ENCODE data around the gene FLRT2. TPM values are rescaled to one million over a fixed set of nuclear protein-coding genes. Genes with fewer than 3 reads are reported as not detected.

FLRT2 gene
- polyA plus RNA-seq, 6 donors from 2014 or later = not detected

DNA sequence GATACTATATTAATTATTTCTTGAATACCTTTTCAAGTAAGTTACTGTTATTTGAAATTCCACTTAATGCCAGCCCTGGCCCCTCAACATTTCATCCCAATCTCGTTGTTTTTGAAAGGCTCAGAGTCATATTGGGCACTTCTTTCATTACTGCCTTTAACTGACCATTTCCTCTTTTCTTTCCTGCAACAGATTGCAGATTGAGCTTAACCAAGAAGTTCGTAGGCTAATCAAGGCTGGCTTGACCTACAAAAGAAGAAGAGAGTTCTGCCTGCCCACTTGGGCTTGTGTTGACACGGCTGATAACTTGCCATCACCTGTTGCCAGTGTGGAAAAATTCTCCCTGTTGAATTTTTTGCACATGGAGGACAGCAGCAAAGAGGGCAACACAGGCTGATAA, 91.0 kb downstream of the FLRT2 start:
- H3K4me3 Mint-ChIP-seq = no peak overlapping the region
- peaks cover 0 to 5% (median 0%) of the 10 kb centered on the region in 7 donors for H3K9me3 Mint-ChIP-seq
- DNase-seq = no peak
- H3K4me1 Mint-ChIP-seq = no peaks in the 10 kb centered on the region
- H3K27me3 Mint-ChIP-seq = no peaks in the 10 kb centered on the region
- no peak for ATAC-seq (ENCODE audit: low read depth in 2 of 2)
- H3K36me3 Mint-ChIP-seq = no peaks in the 10 kb centered on the region
- H3K27ac Mint-ChIP-seq = no peak overlapping the region

DNA sequence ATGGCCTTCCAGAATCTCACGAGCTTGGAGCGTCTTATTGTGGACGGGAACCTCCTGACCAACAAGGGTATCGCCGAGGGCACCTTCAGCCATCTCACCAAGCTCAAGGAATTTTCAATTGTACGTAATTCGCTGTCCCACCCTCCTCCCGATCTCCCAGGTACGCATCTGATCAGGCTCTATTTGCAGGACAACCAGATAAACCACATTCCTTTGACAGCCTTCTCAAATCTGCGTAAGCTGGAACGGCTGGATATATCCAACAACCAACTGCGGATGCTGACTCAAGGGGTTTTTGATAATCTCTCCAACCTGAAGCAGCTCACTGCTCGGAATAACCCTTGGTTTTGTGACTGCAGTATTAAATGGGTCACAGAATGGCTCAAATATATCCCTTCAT, 92.2 kb downstream of the FLRT2 start:
- H3K27me3 Mint-ChIP-seq = no peaks in the 10 kb centered on the region
- no peak overlapping the region for H3K4me3 Mint-ChIP-seq
- ATAC-seq (ENCODE audit: low read depth in 2 of 2) (no peak), DNase-seq (no peak)
- H3K4me1 Mint-ChIP-seq = no peaks in the 10 kb centered on the region
- H3K27ac Mint-ChIP-seq = no peak overlapping the region
- no peaks in the 10 kb centered on the region for H3K36me3 Mint-ChIP-seq
- peaks cover 0 to 5% (median 0%) of the 10 kb centered on the region in 7 donors for H3K9me3 Mint-ChIP-seq

DNA sequence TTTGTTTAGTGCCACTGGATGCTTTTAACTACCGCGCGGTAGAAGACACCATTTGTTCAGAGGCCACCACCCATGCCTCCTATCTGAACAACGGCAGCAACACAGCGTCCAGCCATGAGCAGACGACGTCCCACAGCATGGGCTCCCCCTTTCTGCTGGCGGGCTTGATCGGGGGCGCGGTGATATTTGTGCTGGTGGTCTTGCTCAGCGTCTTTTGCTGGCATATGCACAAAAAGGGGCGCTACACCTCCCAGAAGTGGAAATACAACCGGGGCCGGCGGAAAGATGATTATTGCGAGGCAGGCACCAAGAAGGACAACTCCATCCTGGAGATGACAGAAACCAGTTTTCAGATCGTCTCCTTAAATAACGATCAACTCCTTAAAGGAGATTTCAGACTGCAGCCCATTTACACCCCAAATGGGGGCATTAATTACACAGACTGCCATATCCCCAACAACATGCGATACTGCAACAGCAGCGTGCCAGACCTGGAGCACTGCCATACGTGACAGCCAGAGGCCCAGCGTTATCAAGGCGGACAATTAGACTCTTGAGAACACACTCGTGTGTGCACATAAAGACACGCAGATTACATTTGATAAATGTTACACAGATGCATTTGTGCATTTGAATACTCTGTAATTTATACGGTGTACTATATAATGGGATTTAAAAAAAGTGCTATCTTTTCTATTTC, 93.2 kb downstream of the FLRT2 start:
- peaks cover 0 to 5% (median 0%) of the 10 kb centered on the region in 7 donors for H3K9me3 Mint-ChIP-seq
- no peaks in the 10 kb centered on the region for H3K36me3 Mint-ChIP-seq
- no peaks in the 10 kb centered on the region for H3K4me1 Mint-ChIP-seq
- no peak overlapping the region for H3K27ac Mint-ChIP-seq
- no peaks in the 10 kb centered on the region for H3K27me3 Mint-ChIP-seq
- no peak for DNase-seq
- no peak overlapping the region for H3K4me3 Mint-ChIP-seq
- ATAC-seq (ENCODE audit: low read depth in 2 of 2) = no peak

DNA sequence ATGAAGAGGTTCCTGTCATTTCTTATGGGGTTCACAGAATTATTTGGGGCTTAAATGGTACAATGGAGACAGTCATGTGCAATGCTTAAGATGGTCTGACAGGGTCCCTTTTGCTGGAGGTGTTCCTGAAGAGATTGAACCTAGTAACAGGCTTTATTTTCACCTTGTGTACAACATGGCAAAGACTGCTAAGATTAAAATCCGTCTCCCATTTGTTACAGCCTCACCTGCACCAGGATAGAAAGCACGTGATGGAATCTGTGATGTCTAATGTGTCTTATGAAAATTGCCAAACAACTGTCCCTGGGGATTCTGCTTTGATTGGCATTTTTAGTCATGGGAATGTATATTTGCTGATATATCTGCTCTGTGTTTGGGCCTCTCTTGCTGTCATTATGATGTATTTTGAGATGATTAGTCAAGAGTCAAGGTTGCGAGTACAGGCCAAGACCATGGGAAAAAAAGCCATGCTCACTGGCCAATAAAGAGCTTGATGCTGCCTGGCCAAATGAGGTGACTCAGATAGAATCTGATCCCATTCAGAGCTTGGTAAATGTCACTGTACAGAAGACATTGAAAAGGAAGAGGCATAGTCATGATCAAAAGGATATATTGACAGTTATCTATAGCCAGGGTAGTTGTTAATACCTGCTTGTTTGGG, 96.1 kb downstream of the FLRT2 start:
- Mint-ChIP-seq H3K4me1 (no peaks in the 10 kb centered on the region), H3K27me3 (no peaks in the 10 kb centered on the region), H3K4me3 (no peak overlapping the region), H3K27ac (no peak overlapping the region), H3K36me3 (no peaks in the 10 kb centered on the region), H3K9me3 (peaks cover 0 to 5% (median 0%) of the 10 kb centered on the region in 7 donors)
- DNase-seq = no peak
- no peak for ATAC-seq (ENCODE audit: low read depth in 2 of 2)

DNA sequence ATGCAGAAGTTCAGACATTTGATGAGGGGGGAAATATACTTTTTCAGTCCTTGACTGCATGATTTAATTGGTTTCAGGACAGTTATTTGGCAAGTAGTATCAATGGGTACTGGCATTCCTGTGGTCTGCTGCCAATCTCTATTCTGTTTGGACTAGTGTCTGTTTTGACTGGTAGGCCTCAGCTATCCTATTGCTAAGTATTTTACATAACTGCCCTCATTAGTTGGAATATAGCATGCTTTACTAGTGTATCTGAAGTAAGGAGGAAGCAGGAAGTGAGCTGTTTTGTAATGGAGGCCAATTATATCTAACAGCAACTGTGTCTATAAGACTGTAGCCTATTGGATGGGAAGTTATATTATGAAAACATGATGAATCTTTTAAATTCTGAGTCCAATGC, 104.3 kb downstream of the FLRT2 start:
- no peaks in the 10 kb centered on the region for H3K36me3 Mint-ChIP-seq
- H3K27ac Mint-ChIP-seq = no peak overlapping the region
- H3K27me3 Mint-ChIP-seq = no peaks in the 10 kb centered on the region

DNA sequence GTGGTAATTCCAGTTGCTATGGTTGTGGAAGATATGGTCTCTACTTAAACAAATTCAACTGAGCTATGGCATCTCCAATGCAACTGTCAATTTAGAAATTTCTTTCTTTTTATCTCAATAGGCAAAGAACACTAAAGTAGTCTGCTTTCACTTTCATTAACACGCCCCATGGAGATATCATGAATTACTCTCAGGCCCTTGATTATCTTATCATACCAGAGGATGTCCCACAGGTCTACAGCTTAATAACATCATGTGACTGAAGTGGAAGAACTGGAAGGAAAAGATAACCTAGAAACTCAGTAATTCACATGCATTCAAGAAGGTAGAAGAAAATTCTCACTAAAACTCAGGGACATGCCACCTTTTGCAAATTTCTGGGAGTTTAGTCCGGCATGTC, 114.3 kb downstream of the FLRT2 start:
- no peak overlapping the region for H3K4me3 Mint-ChIP-seq
- no peak overlapping the region for H3K27ac Mint-ChIP-seq
- no peaks in the 10 kb centered on the region for H3K36me3 Mint-ChIP-seq
- ATAC-seq (ENCODE audit: low read depth in 2 of 2) (no peak), DNase-seq (no peak)
- H3K27me3 Mint-ChIP-seq = no peaks in the 10 kb centered on the region
- no peaks in the 10 kb centered on the region for H3K4me1 Mint-ChIP-seq
- H3K9me3 Mint-ChIP-seq = peaks cover 0 to 10% (median 1%) of the 10 kb centered on the region in 7 donors

More for the DNA sequence above, 104.3 kb downstream of the FLRT2 start:
- DNase-seq = no peak
- ATAC-seq (ENCODE audit: low read depth in 2 of 2) = no peak
- Mint-ChIP-seq H3K4me1 (no peaks in the 10 kb centered on the region), H3K4me3 (no peak overlapping the region), H3K9me3 (no peaks in the 10 kb centered on the region)

DNA sequence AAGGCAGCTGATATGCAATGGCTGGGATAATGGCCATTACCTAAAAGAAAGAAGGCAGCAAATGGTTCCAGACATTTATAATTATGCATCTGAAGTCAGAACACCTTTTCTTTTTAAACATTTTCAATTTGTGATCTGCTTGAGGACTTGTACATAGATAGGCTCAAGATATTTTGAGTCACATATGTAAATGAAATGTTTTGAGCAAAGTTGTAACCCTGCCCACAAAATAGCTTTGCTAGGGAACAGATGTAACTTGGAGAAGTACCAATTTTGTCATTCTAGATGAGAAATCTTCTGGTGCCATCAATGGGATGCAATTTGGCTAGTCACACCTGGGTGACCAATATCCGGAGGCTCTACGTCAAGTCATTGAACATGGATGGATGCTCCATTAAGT, 123.1 kb downstream of the FLRT2 start:
- H3K4me3 Mint-ChIP-seq = no peak overlapping the region
- H3K9me3 Mint-ChIP-seq = peaks cover 0 to 1% (median 0%) of the 10 kb centered on the region in 7 donors
- ATAC-seq (ENCODE audit: low read depth in 2 of 2) (no peak), DNase-seq (no peak)
- no peaks in the 10 kb centered on the region for H3K27me3 Mint-ChIP-seq
- no peaks in the 10 kb centered on the region for H3K36me3 Mint-ChIP-seq
- H3K27ac Mint-ChIP-seq = no peak overlapping the region
- H3K4me1 Mint-ChIP-seq = no peaks in the 10 kb centered on the region

DNA sequence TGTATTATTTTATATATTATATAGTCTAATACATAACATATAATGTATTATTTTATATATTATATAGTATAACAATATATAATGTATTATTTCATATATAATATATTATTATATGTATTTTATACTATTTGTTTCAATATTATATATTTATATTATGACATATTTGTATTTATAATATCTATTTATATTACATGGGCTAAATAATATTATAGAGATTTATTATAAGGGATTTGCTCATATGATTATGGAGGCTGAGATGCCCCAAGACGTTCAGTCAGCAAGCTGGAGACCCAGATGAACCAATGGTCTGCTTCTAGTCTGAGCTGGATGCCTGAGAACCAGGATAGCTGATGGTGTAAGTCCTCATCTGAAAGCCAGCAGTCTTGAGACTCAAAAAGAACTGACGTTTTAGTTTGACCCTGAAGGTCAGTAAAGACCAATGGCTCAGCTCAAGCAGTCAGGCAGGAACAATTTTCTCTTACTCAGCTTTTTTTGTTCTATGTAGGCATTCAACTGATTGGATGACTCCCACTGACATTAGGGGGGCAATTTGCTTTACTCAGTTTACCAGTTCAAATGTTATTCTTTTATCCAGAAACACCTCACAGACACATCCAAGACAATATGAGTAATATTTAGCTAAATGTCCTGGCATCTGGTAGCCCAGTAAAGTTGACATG, 130.4 kb downstream of the FLRT2 start:
- no peak for ATAC-seq (ENCODE audit: low read depth in 2 of 2)
- Mint-ChIP-seq H3K4me3 (no peak overlapping the region), H3K36me3 (no peaks in the 10 kb centered on the region), H3K4me1 (no peaks in the 10 kb centered on the region), H3K27me3 (no peaks in the 10 kb centered on the region), H3K9me3 (peaks cover 0 to 2% (median 0%) of the 10 kb centered on the region in 7 donors), H3K27ac (no peak overlapping the region)
- no peak for DNase-seq

DNA sequence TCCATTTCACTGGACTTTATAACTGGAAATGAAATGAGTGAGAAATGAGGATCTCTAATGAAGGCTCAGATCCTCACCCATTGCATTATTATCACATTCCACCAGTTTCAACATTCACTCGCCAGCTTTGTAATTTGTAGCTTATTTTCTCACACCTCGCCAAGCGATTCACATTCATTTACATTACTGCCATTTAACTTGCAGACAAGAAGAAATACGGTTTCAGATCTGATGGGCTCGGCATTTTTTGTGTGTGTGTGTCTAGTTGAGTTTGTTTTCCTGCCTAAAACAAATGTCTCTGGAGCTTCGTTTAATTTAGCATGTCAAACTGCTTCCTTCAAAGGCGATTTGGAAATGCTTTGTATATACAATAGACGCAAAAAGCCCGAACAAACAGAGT, 132.2 kb downstream of the FLRT2 start:
- no peak overlapping the region for H3K27ac Mint-ChIP-seq
- no peaks in the 10 kb centered on the region for H3K4me1 Mint-ChIP-seq
- peaks cover 0 to 4% (median 0%) of the 10 kb centered on the region in 7 donors for H3K9me3 Mint-ChIP-seq
- H3K36me3 Mint-ChIP-seq = no peaks in the 10 kb centered on the region
- ATAC-seq (ENCODE audit: low read depth in 2 of 2) = no peak
- H3K27me3 Mint-ChIP-seq = no peaks in the 10 kb centered on the region
- no peak overlapping the region for H3K4me3 Mint-ChIP-seq
- DNase-seq = no peak

DNA sequence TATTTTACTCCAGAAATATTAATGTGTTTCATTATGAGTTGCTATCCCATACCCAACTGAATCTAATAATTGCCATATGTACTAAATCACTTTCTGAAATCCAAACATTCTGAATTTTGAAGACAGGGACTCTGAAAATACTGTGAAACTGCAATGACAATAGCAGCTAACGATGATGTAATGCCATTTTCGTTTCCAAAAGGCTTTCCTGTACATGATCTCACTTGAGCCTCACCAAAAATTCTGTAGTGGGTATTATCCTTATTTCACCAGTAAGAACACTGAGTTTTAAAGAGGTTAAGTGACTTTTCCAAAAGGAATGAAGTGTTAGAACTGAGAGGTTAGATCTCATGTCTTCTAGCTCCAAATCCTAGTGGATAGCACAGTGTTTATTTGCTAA, 133.3 kb downstream of the FLRT2 start:
- DNase-seq (no peak), ATAC-seq (ENCODE audit: low read depth in 2 of 2) (no peak)
- Mint-ChIP-seq H3K27ac (no peak overlapping the region), H3K9me3 (peaks cover 0 to 4% (median 0%) of the 10 kb centered on the region in 7 donors), H3K36me3 (no peaks in the 10 kb centered on the region), H3K4me1 (no peaks in the 10 kb centered on the region), H3K27me3 (no peaks in the 10 kb centered on the region), H3K4me3 (no peak overlapping the region)

DNA sequence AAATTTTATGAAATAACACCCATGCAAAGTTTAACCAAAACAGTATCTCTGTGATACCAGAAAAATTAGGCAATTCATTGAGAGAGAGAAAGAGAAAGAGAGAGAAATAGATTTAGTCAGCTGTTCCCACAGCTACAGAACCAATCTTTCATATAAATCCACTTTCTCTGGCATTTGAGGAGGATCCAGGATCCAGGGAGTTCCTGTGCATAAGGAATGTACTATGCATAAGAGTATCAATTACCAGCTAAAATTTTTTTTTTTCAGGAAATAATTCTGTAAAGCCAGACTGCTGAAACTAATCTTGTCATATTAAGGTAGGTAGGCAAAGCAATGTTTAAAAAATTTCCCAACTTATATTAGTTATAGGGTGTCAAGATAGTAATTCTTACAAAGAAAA, 133.7 kb downstream of the FLRT2 start:
- Mint-ChIP-seq H3K9me3 (peaks cover 0 to 4% (median 0%) of the 10 kb centered on the region in 7 donors), H3K36me3 (no peaks in the 10 kb centered on the region), H3K27me3 (no peaks in the 10 kb centered on the region), H3K4me1 (no peaks in the 10 kb centered on the region), H3K4me3 (no peak overlapping the region), H3K27ac (no peak overlapping the region)
- ATAC-seq (ENCODE audit: low read depth in 2 of 2) (no peak), DNase-seq (no peak)

DNA sequence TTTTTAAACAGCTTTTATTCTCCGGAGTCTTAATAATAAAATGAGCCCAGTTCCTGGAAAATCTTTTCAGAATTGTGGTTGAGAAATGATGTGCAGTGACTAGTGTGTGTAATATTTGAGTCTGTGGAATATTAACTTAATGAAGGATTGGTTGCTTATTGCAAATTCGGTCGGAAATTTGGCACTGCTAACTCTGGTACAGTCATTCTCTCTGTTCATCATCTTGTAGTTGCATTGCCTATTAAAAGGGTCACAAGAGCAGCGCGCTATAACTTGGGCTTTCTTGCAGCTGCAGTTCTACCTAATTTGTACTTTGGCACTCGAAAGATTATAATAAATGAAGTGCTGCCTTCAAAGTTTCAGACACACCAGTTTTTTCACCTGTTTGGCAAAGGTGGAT, 146.0 kb downstream of the FLRT2 start:
- Mint-ChIP-seq H3K27ac (no peak overlapping the region), H3K36me3 (no peaks in the 10 kb centered on the region), H3K4me1 (no peaks in the 10 kb centered on the region), H3K9me3 (peaks cover 0 to 2% (median 0%) of the 10 kb centered on the region in 7 donors), H3K27me3 (no peaks in the 10 kb centered on the region), H3K4me3 (no peak overlapping the region)
- ATAC-seq (ENCODE audit: low read depth in 2 of 2) (no peak), DNase-seq (no peak)

DNA sequence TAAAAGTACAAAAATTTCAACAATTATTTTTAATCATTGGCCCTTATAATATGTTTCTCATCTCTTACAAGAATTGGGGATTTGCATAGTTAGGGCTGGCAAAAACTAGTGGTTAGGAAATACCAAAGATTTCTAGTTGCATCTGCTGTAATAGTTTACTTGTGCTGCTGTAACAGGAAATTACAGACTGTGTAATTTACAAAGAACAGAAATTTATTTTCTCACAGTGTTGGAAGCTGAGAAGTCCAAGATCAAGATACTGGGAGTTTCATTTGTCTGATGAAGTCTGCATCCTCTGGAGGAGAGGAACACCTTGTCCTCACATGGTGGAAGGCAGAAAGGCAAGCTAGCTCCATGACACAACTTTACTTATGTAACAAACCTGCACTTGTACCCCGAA, 157.0 kb downstream of the FLRT2 start:
- Mint-ChIP-seq H3K4me1 (peaks cover 0 to 2% (median 0%) of the 10 kb centered on the region in 3 donors), H3K27me3 (no peaks in the 10 kb centered on the region), H3K4me3 (no peak overlapping the region), H3K36me3 (no peaks in the 10 kb centered on the region), H3K27ac (no peak overlapping the region), H3K9me3 (peaks cover 0 to 5% (median 0%) of the 10 kb centered on the region in 7 donors)
- DNase-seq = no peak
- no peak for ATAC-seq (ENCODE audit: low read depth in 2 of 2)

DNA sequence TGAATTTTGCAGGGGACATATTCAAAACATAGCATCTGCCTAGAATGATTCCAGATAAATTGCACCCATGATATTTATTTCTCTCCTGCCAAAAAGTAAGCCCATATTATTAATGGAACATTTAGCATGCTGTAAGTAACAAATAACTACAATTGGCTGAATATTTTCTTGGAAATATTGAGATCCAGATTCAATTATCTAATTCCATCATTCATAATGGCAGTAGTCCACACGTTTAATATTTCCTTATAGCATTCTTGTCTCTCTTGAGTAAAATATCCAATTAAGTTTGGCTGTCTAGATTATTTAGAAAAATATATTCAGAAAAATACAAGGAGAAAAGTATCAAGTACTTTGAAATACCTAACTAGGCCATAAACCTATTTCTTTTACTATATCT, 157.5 kb downstream of the FLRT2 start:
- no peak for ATAC-seq (ENCODE audit: low read depth in 2 of 2)
- no peak overlapping the region for H3K27ac Mint-ChIP-seq
- H3K27me3 Mint-ChIP-seq = no peaks in the 10 kb centered on the region
- peaks cover 0 to 2% (median 0%) of the 10 kb centered on the region in 3 donors for H3K4me1 Mint-ChIP-seq
- H3K9me3 Mint-ChIP-seq = peaks cover 0 to 5% (median 0%) of the 10 kb centered on the region in 7 donors
- no peak overlapping the region for H3K4me3 Mint-ChIP-seq
- no peak for DNase-seq
- H3K36me3 Mint-ChIP-seq = no peaks in the 10 kb centered on the region
